Measurements from ENCODE around the gene VEPH1.

DNA sequence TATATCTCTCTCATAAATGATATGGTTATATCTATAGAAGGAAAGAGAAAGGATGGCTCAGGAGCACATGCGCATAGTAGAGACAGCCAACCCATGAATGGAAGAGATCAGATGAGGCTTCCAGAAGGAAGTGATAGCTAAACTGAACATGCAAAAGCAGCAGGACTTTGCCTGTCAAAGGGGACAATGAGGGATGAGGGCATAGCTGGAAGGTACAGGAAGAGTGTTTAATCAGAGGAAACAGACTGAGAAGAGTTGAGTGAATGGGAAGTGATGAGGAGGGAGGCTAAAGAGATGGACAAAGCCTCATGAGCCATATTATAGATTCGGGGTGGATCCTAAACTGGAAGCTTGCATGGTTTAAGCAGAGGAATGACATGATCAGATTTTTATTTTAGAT, 26.5 kb upstream of the VEPH1 start:
- TF ChIP-seq, protein P1, sequence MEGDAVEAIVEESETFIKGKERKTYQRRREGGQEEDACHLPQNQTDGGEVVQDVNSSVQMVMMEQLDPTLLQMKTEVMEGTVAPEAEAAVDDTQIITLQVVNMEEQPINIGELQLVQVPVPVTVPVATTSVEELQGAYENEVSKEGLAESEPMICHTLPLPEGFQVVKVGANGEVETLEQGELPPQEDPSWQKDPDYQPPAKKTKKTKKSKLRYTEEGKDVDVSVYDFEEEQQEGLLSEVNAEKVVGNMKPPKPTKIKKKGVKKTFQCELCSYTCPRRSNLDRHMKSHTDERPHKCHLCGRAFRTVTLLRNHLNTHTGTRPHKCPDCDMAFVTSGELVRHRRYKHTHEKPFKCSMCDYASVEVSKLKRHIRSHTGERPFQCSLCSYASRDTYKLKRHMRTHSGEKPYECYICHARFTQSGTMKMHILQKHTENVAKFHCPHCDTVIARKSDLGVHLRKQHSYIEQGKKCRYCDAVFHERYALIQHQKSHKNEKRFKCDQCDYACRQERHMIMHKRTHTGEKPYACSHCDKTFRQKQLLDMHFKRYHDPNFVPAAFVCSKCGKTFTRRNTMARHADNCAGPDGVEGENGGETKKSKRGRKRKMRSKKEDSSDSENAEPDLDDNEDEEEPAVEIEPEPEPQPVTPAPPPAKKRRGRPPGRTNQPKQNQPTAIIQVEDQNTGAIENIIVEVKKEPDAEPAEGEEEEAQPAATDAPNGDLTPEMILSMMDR (conservative IDR thresholded peaks at IDR 0.05 in 1 of 2, IDR thresholded peaks at IDR 0.05 in 1 of 2; ENCODE audit: extremely low read depth in 1 of 2, insufficient read depth in 1 of 2, low read depth in 1 of 2, low read length in 2 of 2): no peak
- TF ChIP-seq EZH2 (IDR thresholded peaks at IDR 0.05; ENCODE audit: borderline replicate concordance, low read length): no peak
